Measurements from ENCODE around the gene CXCR2.
A peak's percentile ranks its signal among the peaks of the same experiment; 100 is the strongest.
"Not testable (repeated sequence)": the region's sequence is repeated elsewhere in the genome, so short reads cannot be mapped to it uniquely, and the experiment has no call there.

The CXCR2 gene

GRCh38 chr2:218166791-218167190 lies 41.0 kb downstream of the CXCR2 start, which contains the start of gene CXCR1:
TSS of gene CXCR1 (minus strand) at chr2:218166962. CDS start at chr2:218165211, 1,751 bp downstream.
- Histone ChIP-seq H3K4me3 (replicated peaks; ENCODE audit: low read depth, low read length) (no peak within 1 kb of the TSS), H3K27me3 (replicated peaks; ENCODE audit: control insufficient read depth, insufficient read depth, low read length) (peaks cover 1% of the 10 kb centered on the region), H3K36me3 (ENCODE audit: control insufficient read depth, insufficient read depth, low read length) (no peaks in the 10 kb centered on the region)
- DNase-seq (ENCODE audit: extremely low read depth, insufficient read length): no peak
- no peak for TF ChIP-seq CTCF (IDR thresholded peaks at IDR 0.05; ENCODE audit: insufficient read depth, low read length, poor library complexity, severe bottlenecking)

- Histone ChIP-seq H3K27me3 (replicated peaks; ENCODE audit: control insufficient read depth, insufficient read depth, low read length) (peaks cover 1% of the 10 kb centered on the region), H3K36me3 (ENCODE audit: control insufficient read depth, insufficient read depth, low read length) (no peaks in the 10 kb centered on the region), H3K4me3 (replicated peaks; ENCODE audit: low read depth, low read length) (no peak overlapping the region)
- TF ChIP-seq CTCF (IDR thresholded peaks at IDR 0.05; ENCODE audit: insufficient read depth, low read length, poor library complexity, severe bottlenecking): no peak
- DNase-seq (ENCODE audit: extremely low read depth, insufficient read length): no peak
These were observed 42.2 kb downstream of the CXCR2 start for GRCh38 chr2:218168016-218168415.

- no peak for DNase-seq (ENCODE audit: extremely low read depth, insufficient read length)
- Histone ChIP-seq H3K36me3 (ENCODE audit: control insufficient read depth, insufficient read depth, low read length) (no peaks in the 10 kb centered on the region), H3K27me3 (replicated peaks; ENCODE audit: control insufficient read depth, insufficient read depth, low read length) (no peaks in the 10 kb centered on the region; the same call in none of the 2 replicates), H3K4me3 (replicated peaks; ENCODE audit: low read depth, low read length) (no peak overlapping the region)
- peak; percentile 85 for TF ChIP-seq CTCF (IDR thresholded peaks at IDR 0.05; ENCODE audit: insufficient read depth, low read length, poor library complexity, severe bottlenecking)
These were observed 43.0 kb downstream of the CXCR2 start for GRCh38 chr2:218168635-218169462.

- H3K36me3 ChIP-seq (ENCODE audit: control insufficient read depth, insufficient read depth, low read length): no peaks in the 10 kb centered on the region
- H3K4me3 ChIP-seq (replicated peaks; ENCODE audit: low read depth, low read length): no peak overlapping the region
- H3K27me3 ChIP-seq (replicated peaks; ENCODE audit: control insufficient read depth, insufficient read depth, low read length): no peaks in the 10 kb centered on the region; the same call in 1 of the 2 replicates
- DNase-seq (ENCODE audit: extremely low read depth, insufficient read length): no peak
- no peak for TF ChIP-seq CTCF (IDR thresholded peaks at IDR 0.05; ENCODE audit: insufficient read depth, low read length, poor library complexity, severe bottlenecking)
These were observed 44.1 kb downstream of the CXCR2 start for GRCh38 chr2:218169757-218170546.

GRCh38 chr2:218171744-218172143 lies 45.9 kb downstream of the CXCR2 start:
- not testable (repeated sequence) for H3K27me3 ChIP-seq (replicated peaks; ENCODE audit: control insufficient read depth, insufficient read depth, low read length); H3K4me3 ChIP-seq (replicated peaks; ENCODE audit: low read depth, low read length); H3K36me3 ChIP-seq (ENCODE audit: control insufficient read depth, insufficient read depth, low read length); DNase-seq (ENCODE audit: extremely low read depth, insufficient read length)

GRCh38 chr2:218172845-218173244 lies 47.0 kb downstream of the CXCR2 start:
- no peak overlapping the region for H3K4me3 ChIP-seq (replicated peaks; ENCODE audit: low read depth, low read length)
- no peaks in the 10 kb centered on the region; the same call in 1 of the 2 replicates for H3K27me3 ChIP-seq (replicated peaks; ENCODE audit: control insufficient read depth, insufficient read depth, low read length)
- DNase-seq (ENCODE audit: extremely low read depth, insufficient read length): no peak
- no peaks in the 10 kb centered on the region for H3K36me3 ChIP-seq (ENCODE audit: control insufficient read depth, insufficient read depth, low read length)
- TF ChIP-seq CTCF (IDR thresholded peaks at IDR 0.05; ENCODE audit: insufficient read depth, low read length, poor library complexity, severe bottlenecking): no peak
